IMR-90 (cell line): ENCODE data around the gene GPR6. TPM values are rescaled to one million over a fixed set of nuclear protein-coding genes. Genes with fewer than 3 reads are reported as not detected.

ENCODE experiments used
- ATAC-seq: fragments of 200-7000 bp; cut with Tn5 transposase; 2 replicates; pipeline ENCODE4 v1.9.1; 2020; ENCODE audit warnings: low read depth, mild to moderate bottlenecking, moderate library complexity
- BruUV-seq: library from RNA; stranded (reverse); fragments of 400-500 nt; replicated peaks from 2 replicates; lab custom pipeline; 2021; lab: Mats Ljungman, UMichigan
- CTCF ChIA-PET: fragments of 300-600 bp; formaldehyde crosslinking; extraction: SDS; loops from one replicate; lab custom pipeline; 2021; ENCODE audit warnings: antibody characterized with exemption; lab: Yijun Ruan, JAX
- POLR2A ChIA-PET: fragments of 300-600 bp; sonication (Branson Sonifier 250); formaldehyde crosslinking; loops from one replicate; lab custom pipeline; 2022; ENCODE audit warnings: antibody characterized with exemption; ENCODE audit not compliant: unreplicated experiment; lab: Charles Lee
- DNase-seq: peaks from one replicate; pipeline ENCODE4 v3.0.0; 2013
- H2AFZ ChIP-seq: replicated peaks from 2 replicates; pipeline ENCODE3; 2013; ENCODE audit warnings: low read length, mild to moderate bottlenecking; ENCODE audit not compliant: poor library complexity
- H2AK5ac ChIP-seq: 2 replicates; pipeline ENCODE4 v1.6.1; 2013; ENCODE audit warnings: low read depth, low read length, inconsistent platforms
- H2AK9ac ChIP-seq: replicated peaks from 2 replicates; pipeline ENCODE3; 2013; ENCODE audit warnings: mild to moderate bottlenecking, low read depth, low read length, moderate library complexity; ENCODE audit not compliant: poor library complexity
- H2BK120ac ChIP-seq: 2 replicates; pipeline ENCODE4 v1.6.1; 2013; ENCODE audit warnings: low read depth, low read length, inconsistent platforms
- H2BK15ac ChIP-seq: 3 replicates; pipeline ENCODE4 v1.6.1; 2013; ENCODE audit warnings: low read depth, low read length, inconsistent platforms
- H2BK20ac ChIP-seq: 2 replicates; pipeline ENCODE4 v1.6.1; 2013; ENCODE audit warnings: low read depth, mild to moderate bottlenecking, inconsistent platforms, low read length, moderate library complexity
- H2BK5ac ChIP-seq: 2 replicates; pipeline ENCODE4 v1.6.1; 2013; ENCODE audit warnings: mild to moderate bottlenecking, low read depth, low read length, inconsistent platforms; ENCODE audit not compliant: poor library complexity, severe bottlenecking
- H3K14ac ChIP-seq: replicated peaks from 2 replicates; pipeline ENCODE4 v1.6.1; 2013; ENCODE audit warnings: low read depth, low read length, inconsistent platforms
- H3K18ac ChIP-seq: 2 replicates; pipeline ENCODE4 v1.6.1; 2013; ENCODE audit warnings: low read depth, low read length, control low read depth
- H3K23ac ChIP-seq: 2 replicates; pipeline ENCODE4 v1.6.1; 2013; ENCODE audit warnings: low read depth, low read length, inconsistent platforms
- H3K27ac ChIP-seq: 2 replicates; pipeline ENCODE4 v1.5.1; 2013; ENCODE audit warnings: mild to moderate bottlenecking, control low read depth, low read length; ENCODE audit not compliant: insufficient read depth
- H3K27me3 ChIP-seq: 2 replicates; pipeline ENCODE4 v1.6.1; 2013; ENCODE audit warnings: low read length; ENCODE audit not compliant: control insufficient read depth, insufficient read depth
- H3K36me3 ChIP-seq: 2 replicates; pipeline ENCODE4 v1.6.1; 2013; ENCODE audit warnings: low read length, mixed read lengths; ENCODE audit not compliant: control insufficient read depth, insufficient read depth
- H3K4ac ChIP-seq: 2 replicates; pipeline ENCODE4 v1.6.1; 2013; ENCODE audit warnings: low read depth, low read length, inconsistent platforms
- H3K4me1 ChIP-seq: 2 replicates; pipeline ENCODE4 v1.6.1; 2013; ENCODE audit warnings: low read length, mixed read lengths; ENCODE audit not compliant: control insufficient read depth, insufficient read depth
- H3K4me2 ChIP-seq: 2 replicates; pipeline ENCODE4 v1.6.1; 2013; ENCODE audit warnings: low read depth, mild to moderate bottlenecking, control low read depth, low read length, moderate library complexity
- H3K4me3 ChIP-seq: 2 replicates; pipeline ENCODE4 v1.5.1; 2013; ENCODE audit warnings: low read depth, mild to moderate bottlenecking, control low read depth, low read length, moderate library complexity; ENCODE audit not compliant: insufficient read depth
- H3K56ac ChIP-seq: 2 replicates; pipeline ENCODE4 v1.6.1; 2013; ENCODE audit warnings: low read length, inconsistent platforms; ENCODE audit not compliant: insufficient read depth; ENCODE audit errors: extremely low read depth
- H3K79me1 ChIP-seq, 2 experiments: 2 replicates each; pipeline ENCODE4 v1.6.1; 2013; ENCODE audit warnings: low read length in 2 of 2, inconsistent platforms in 1 of 2, low read depth in 1 of 2
- H3K9ac ChIP-seq: 2 replicates; pipeline ENCODE4 v1.6.1; 2013; ENCODE audit warnings: low read depth, low read length, control low read depth
- H3K9me1 ChIP-seq: 2 replicates; pipeline ENCODE4 v1.6.1; 2013; ENCODE audit warnings: low read length, inconsistent platforms; ENCODE audit not compliant: insufficient read depth
- H3K9me3 ChIP-seq: 2 replicates; pipeline ENCODE4 v1.6.1; 2013; ENCODE audit warnings: low read length; ENCODE audit not compliant: control insufficient read depth, insufficient read depth
- H4K20me1 ChIP-seq: 2 replicates; pipeline ENCODE4 v1.6.1; 2013; ENCODE audit warnings: low read length, inconsistent platforms; ENCODE audit not compliant: insufficient read depth
- H4K5ac ChIP-seq: 2 replicates; pipeline ENCODE4 v1.6.1; 2013; ENCODE audit warnings: mild to moderate bottlenecking, low read depth, low read length, control low read depth
- H4K8ac ChIP-seq, 2 experiments: 2 replicates each; pipeline ENCODE4 v1.6.1; 2013; ENCODE audit warnings: low read depth in 2 of 2, low read length in 2 of 2, control low read depth in 1 of 2, inconsistent platforms in 1 of 2
- H4K91ac ChIP-seq: 2 replicates; pipeline ENCODE4 v1.6.1; 2013; ENCODE audit warnings: low read depth, low read length, inconsistent platforms; ENCODE audit not compliant: insufficient read depth
- BHLHE40 ChIP-seq: fragments of 150-350 bp; IDR thresholded peaks from 2 replicates; pipeline ENCODE4 v1.6.1; 2016; ENCODE audit warnings: mild to moderate bottlenecking, low read depth, low read length
- CEBPB ChIP-seq: IDR thresholded peaks from 2 replicates; pipeline ENCODE4 v1.6.1; 2012; ENCODE audit warnings: low read depth, low read length, improper control_type of control experiment
- MAZ ChIP-seq: IDR thresholded peaks from 2 replicates; pipeline ENCODE4 v1.6.1; 2012; ENCODE audit warnings: low read depth, mild to moderate bottlenecking, low read length, improper control_type of control experiment, moderate library complexity, borderline replicate concordance
- MXI1 ChIP-seq: IDR thresholded peaks from 2 replicates; pipeline ENCODE4 v1.6.1; 2012; ENCODE audit warnings: low read depth, mild to moderate bottlenecking, low read length, moderate library complexity, borderline replicate concordance
- RAD21 ChIP-seq: IDR thresholded peaks from 2 replicates; pipeline ENCODE4 v1.6.1; 2012; ENCODE audit warnings: low read length, improper control_type of control experiment
- WGBS, 2 experiments: methylation state at CpG; one replicate each; pipeline versions ENCODE4 v1.1.5 to v1.1.7; 2013; ENCODE audit warnings: missing lambda C conversion rate in 2 of 2; ENCODE audit not compliant: insufficient read length in 1 of 2; ENCODE audit errors: extremely low coverage in 2 of 2; 5-methylcytosine and 5-hydroxymethylcytosine counted together
- dilution Hi-C: fragments of 300-500 bp; cut with HindIII; formaldehyde crosslinking; loops from one replicate; pipeline ENCODE4 v1.14.3; 2018; ENCODE audit warnings: low sequenced_read_pairs; ENCODE audit not compliant: unreplicated experiment
- in situ Hi-C: fragments of 300-500 bp; cut with MboI; formaldehyde crosslinking; loops from 3 replicates; pipeline ENCODE4 v1.14.3; 2019; ENCODE audit warnings: low sequenced_read_pairs, inconsistent platforms, mixed read lengths
- intact Hi-C: fragments of 100-400 bp; cut with micrococcal nuclease; formaldehyde crosslinking; loops from 2 replicates; pipeline ENCODE4 v1.10.0; 2022
- polyA plus RNA-seq, 3 experiments: library from polyadenylated mRNA; depleted of rRNA; stranded (reverse); fragments of >200 nt; gene quantifications; 2 replicates each; pipeline ENCODE4 v1.2.3, GENCODE V29; 2012; ENCODE audit warnings: low replicate concordance in 1 of 3
- total RNA-seq: library from RNA; depleted of rRNA; stranded (reverse); fragments of >200 nt; gene quantifications from 2 replicates; pipeline ENCODE4 v1.2.3, GENCODE V29; 2012
- TF ChIP-seq, protein P1 (sequence below): fragments of 150-350 bp; IDR thresholded peaks from 2 replicates; pipeline ENCODE4 v1.6.1; 2016; ENCODE audit warnings: low read depth, mild to moderate bottlenecking, low read length, moderate library complexity, borderline replicate concordance

Gene GPR6
- total and polyA plus RNA-seq, 2 of the 4 experiments (the other 2 are of a cell fraction), result not detected

DNA sequence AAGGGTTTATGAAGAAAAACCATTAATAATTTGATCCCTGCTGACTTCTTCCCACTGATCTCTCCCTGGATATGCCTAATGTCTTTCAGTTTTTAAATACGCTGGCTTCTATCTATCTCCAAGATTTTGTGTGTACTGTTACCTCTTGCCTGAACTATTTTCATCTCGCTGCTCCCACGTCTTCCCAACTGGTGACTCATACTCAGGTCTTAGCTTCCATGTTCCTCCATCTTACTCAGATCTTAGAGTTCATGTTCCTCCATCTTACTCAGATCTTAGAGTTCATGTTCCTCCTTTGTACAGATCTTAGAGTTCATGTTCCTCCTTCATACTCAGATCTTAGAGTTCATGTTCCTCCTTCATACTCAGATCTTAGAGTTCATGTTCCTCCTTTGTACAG lies 21.6 kb downstream of the GPR6 start:
- H3K79me1 ChIP-seq, result no peaks in the 10 kb centered on the region
- no peak overlapping the region for H2AK9ac ChIP-seq
- H2AFZ ChIP-seq, result no peak overlapping the region
- no peak overlapping the region for H2AK5ac ChIP-seq
- no peak overlapping the region for H4K5ac ChIP-seq
- H2BK120ac ChIP-seq, result no peak overlapping the region
- no peaks in the 10 kb centered on the region for H3K9me3 ChIP-seq
- H2BK15ac ChIP-seq, result no peak overlapping the region
- no peaks in the 10 kb centered on the region for H3K36me3 ChIP-seq
- no peaks in the 10 kb centered on the region for H3K27me3 ChIP-seq
- H4K20me1 ChIP-seq, result no peaks in the 10 kb centered on the region
- no peak overlapping the region for H3K56ac ChIP-seq
- no peak overlapping the region for H3K14ac ChIP-seq
- H3K18ac ChIP-seq, result no peak overlapping the region
- H3K9me1 ChIP-seq, result no peaks in the 10 kb centered on the region
- no peak overlapping the region for H2BK20ac ChIP-seq
- POLR2A ChIA-PET, result no interaction called here
- in situ Hi-C loops (no loop called here), intact Hi-C loops (no loop called here), dilution Hi-C loops (no loop called here)
- H3K4ac ChIP-seq, result no peak overlapping the region
- ATAC-seq (no peak), DNase-seq (no peak)
- no peak overlapping the region for H3K9ac ChIP-seq
- H3K27ac ChIP-seq, result no peak overlapping the region
- no peak overlapping the region for H2BK5ac ChIP-seq
- no peak overlapping the region for H4K8ac ChIP-seq
- H3K4me2 ChIP-seq, result no peak overlapping the region
- H3K4me3 ChIP-seq, result no peak overlapping the region
- 62% methylated on average over 3 of the region's 3 CpGs; no CpG with 5 or more reads in 1 of the 2 experiments for WGBS, 2 experiments
- no peak overlapping the region for H3K23ac ChIP-seq
- no peaks in the 10 kb centered on the region for H3K4me1 ChIP-seq
- H4K91ac ChIP-seq, result no peak overlapping the region
- no TSS peak for BruUV-seq
- CTCF ChIA-PET, result no interaction called here
- TF ChIP-seq MAZ (no peak), MXI1 (no peak), CEBPB (no peak), BHLHE40 (no peak), RAD21 (no peak)
- TF ChIP-seq, protein P1, sequence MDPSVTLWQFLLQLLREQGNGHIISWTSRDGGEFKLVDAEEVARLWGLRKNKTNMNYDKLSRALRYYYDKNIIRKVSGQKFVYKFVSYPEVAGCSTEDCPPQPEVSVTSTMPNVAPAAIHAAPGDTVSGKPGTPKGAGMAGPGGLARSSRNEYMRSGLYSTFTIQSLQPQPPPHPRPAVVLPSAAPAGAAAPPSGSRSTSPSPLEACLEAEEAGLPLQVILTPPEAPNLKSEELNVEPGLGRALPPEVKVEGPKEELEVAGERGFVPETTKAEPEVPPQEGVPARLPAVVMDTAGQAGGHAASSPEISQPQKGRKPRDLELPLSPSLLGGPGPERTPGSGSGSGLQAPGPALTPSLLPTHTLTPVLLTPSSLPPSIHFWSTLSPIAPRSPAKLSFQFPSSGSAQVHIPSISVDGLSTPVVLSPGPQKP, result no peak
